GM12878 (cell line): ENCODE data around the gene PRAF2. TPM values are rescaled to one million over a fixed set of nuclear protein-coding genes. Genes with fewer than 3 reads are reported as not detected.

Experiments
- CUX1 ChIP-seq: IDR thresholded peaks from 2 replicates; pipeline ENCODE4 v1.6.1; 2012; ENCODE audit warnings: improper control_type of control experiment, low read depth, low read length; ENCODE audit not compliant: insufficient replicate concordance
- DPF2 ChIP-seq: fragments of 450-650 bp; IDR thresholded peaks from 2 replicates; pipeline ENCODE4 v1.6.1; 2017; ENCODE audit warnings: mild to moderate bottlenecking
- IKZF1 ChIP-seq: fragments of 450-650 bp; conservative IDR thresholded peaks from 2 replicates; pipeline ENCODE4 v1.6.1; 2017; ENCODE audit warnings: antibody characterized with exemption, mild to moderate bottlenecking
- KAT2A ChIP-seq: conservative IDR thresholded peaks from 2 replicates; pipeline ENCODE4 v1.6.1; 2011; ENCODE audit warnings: low read depth, low read length; ENCODE audit not compliant: control insufficient read depth
- MLLT1 ChIP-seq: fragments of 450-650 bp; IDR thresholded peaks from 2 replicates; pipeline ENCODE4 v1.6.1; 2016; ENCODE audit warnings: mild to moderate bottlenecking
- PML ChIP-seq: IDR thresholded peaks from 2 replicates; pipeline ENCODE4 v1.6.1; 2012; ENCODE audit warnings: low read length, inconsistent platforms
- POU2F2 ChIP-seq: IDR thresholded peaks from 3 replicates; pipeline ENCODE4 v1.6.1; 2011; ENCODE audit warnings: low read depth, mild to moderate bottlenecking, low read length, borderline replicate concordance
- RAD21 ChIP-seq: IDR thresholded peaks from 2 replicates; pipeline ENCODE4 v1.6.1; 2011; ENCODE audit warnings: mild to moderate bottlenecking, low read depth, low read length, moderate library complexity; ENCODE audit not compliant: insufficient read depth
- SKIL ChIP-seq: fragments of 450-650 bp; IDR thresholded peaks from 2 replicates; pipeline ENCODE4 v1.6.1; 2017; ENCODE audit warnings: mild to moderate bottlenecking, low read depth, inconsistent platforms; ENCODE audit not compliant: poor library complexity, severe bottlenecking
- SMC3 ChIP-seq: IDR thresholded peaks from 2 replicates; pipeline ENCODE4 v1.6.1; 2011; ENCODE audit warnings: low read length, improper control_type of control experiment, borderline replicate concordance
- ZBED1 ChIP-seq: IDR thresholded peaks from 2 replicates; pipeline ENCODE4 v1.6.1; 2016; ENCODE audit warnings: borderline replicate concordance
- polyA plus RNA-seq, 11 experiments: library from polyadenylated mRNA; depleted of rRNA in 4 of 11; unstranded in 6 of 11; stranded (reverse) in 5 of 11; fragments of >200 nt; fragmentation: Nextera tagmentation in 4 of 11; fragmentation: Illumina TruSeq in 1 of 11; extraction: Ambion mirVana in 4 of 11; extraction: Trizol in 1 of 11; gene quantifications; 1 replicate in 1 of 11; 2 replicates in 10 of 11; pipeline versions ENCODE4 v1.2.1 to v1.2.3, GENCODE V29; 2011 to 2016; ENCODE audit warnings: inconsistent platforms in 2 of 11, missing spikeins in 2 of 11, low read depth in 1 of 11
- total RNA-seq, 4 experiments: library from RNA; depleted of rRNA in 3 of 4; stranded (reverse); fragments of >200 nt in 3 of 4; fragmentation: Illumina TruSeq in 1 of 4; extraction: Trizol in 1 of 4; gene quantifications; 2 replicates each; pipeline versions ENCODE4 v1.2.1 to v1.2.3, GENCODE V29; 2013 to 2021

PRAF2 gene
- total and polyA plus RNA-seq, 10 of the 15 experiments (the other 5 are each of a cell fraction or from before 2014, with no cell fraction given), result 0.80 to 16.7 (median 7.0) TPM

GRCh38 chrX:49073601-49074575 lies at the start of gene PRAF2 (continued):
- TF ChIP-seq MLLT1 (no peak), SKIL (no peak), IKZF1 (no peak), CUX1 (no peak), PML (no peak), ZBED1 (no peak), KAT2A (no peak), RAD21 (no peak), DPF2 (no peak), POU2F2 (no peak), SMC3 (no peak)
